WTC11 (cell line): ENCODE results near the gene AP1G1. TPM values are rescaled to one million over a fixed set of nuclear protein-coding genes. Genes with fewer than 3 reads are reported as not detected.

Experiments
- ATAC-seq: fragments of 200-7000 bp; cut with Tn5 transposase; 2 replicates; pipeline ENCODE4 v1.10.0; 2021; ENCODE audit warnings: mild to moderate bottlenecking, moderate library complexity
- CTCF ChIA-PET: fragments of 300-600 bp; sonication (Branson Sonifier 250); formaldehyde crosslinking; loops from one replicate; lab custom pipeline; 2021; ENCODE audit warnings: antibody characterized with exemption; lab: Charles Lee
- POLR2A ChIA-PET: fragments of 350-600 bp; sonication (Branson Sonifier 250); formaldehyde crosslinking; loops from one replicate; lab custom pipeline; 2021; ENCODE audit warnings: antibody characterized with exemption; lab: Charles Lee
- DNase-seq: peaks from one replicate; pipeline ENCODE4 v3.0.0; 2021; ENCODE audit warnings: low spot score
- H3K27ac Mint-ChIP-seq: 2 replicates; pipeline ENCODE4 v1.8.0; 2021; ENCODE audit warnings: mixed read lengths
- H3K27me3 Mint-ChIP-seq: 2 replicates; pipeline ENCODE4 v1.8.0; 2021; ENCODE audit warnings: low read depth, mild to moderate bottlenecking, moderate library complexity, mixed read lengths
- H3K36me3 Mint-ChIP-seq: 2 replicates; pipeline ENCODE4 v1.8.0; 2021; ENCODE audit warnings: mixed read lengths
- H3K4me1 Mint-ChIP-seq: 2 replicates; pipeline ENCODE4 v1.8.0; 2022; ENCODE audit warnings: mixed read lengths
- H3K4me3 Mint-ChIP-seq: 2 replicates; pipeline ENCODE4 v1.8.0; 2021; ENCODE audit warnings: mild to moderate bottlenecking, moderate library complexity, mixed read lengths
- H3K9me3 Mint-ChIP-seq: 2 replicates; pipeline ENCODE4 v1.8.0; 2021; ENCODE audit warnings: mixed read lengths
- CREB1 ChIP-seq: sonication (generic); formaldehyde crosslinking; IDR thresholded peaks from 2 replicates; pipeline ENCODE4 v1.8.0; 2023; ENCODE audit warnings: mild to moderate bottlenecking, missing genetic modification reagents
- CREM ChIP-seq: sonication (generic); formaldehyde crosslinking; IDR thresholded peaks from 2 replicates; pipeline ENCODE4 v1.8.1; 2022; ENCODE audit warnings: mild to moderate bottlenecking, missing genetic modification reagents, moderate library complexity
- FOXP1 ChIP-seq: sonication (generic); formaldehyde crosslinking; IDR thresholded peaks from 2 replicates; pipeline ENCODE4 v1.8.0; 2022; ENCODE audit warnings: missing genetic modification reagents, mild to moderate bottlenecking, moderate library complexity, borderline replicate concordance
- MYBL2 ChIP-seq: sonication (generic); formaldehyde crosslinking; IDR thresholded peaks from 2 replicates; pipeline ENCODE4 v1.8.1; 2023; ENCODE audit warnings: mild to moderate bottlenecking, moderate library complexity, missing genetic modification reagents
- NFYB ChIP-seq: sonication (generic); formaldehyde crosslinking; conservative IDR thresholded peaks from 2 replicates; pipeline ENCODE4 v1.8.0; 2022; ENCODE audit warnings: low read depth, missing genetic modification reagents
- NR3C1 ChIP-seq: sonication (generic); formaldehyde crosslinking; conservative IDR thresholded peaks from 2 replicates; pipeline ENCODE4 v1.8.1; 2023; ENCODE audit warnings: low read depth, mild to moderate bottlenecking, missing genetic modification reagents
- PRRX2 ChIP-seq: fragments of 250-450 bp; sonication (Bioruptor Pico); IDR thresholded peaks from 2 replicates; pipeline ENCODE4 v1.8.0; 2021; ENCODE audit warnings: mild to moderate bottlenecking
- TEAD4 ChIP-seq: sonication (generic); formaldehyde crosslinking; IDR thresholded peaks from 2 replicates; pipeline ENCODE4 v1.8.0; 2022; ENCODE audit warnings: mild to moderate bottlenecking, missing genetic modification reagents
- ZNF219 ChIP-seq: sonication (generic); formaldehyde crosslinking; IDR thresholded peaks from 2 replicates; pipeline ENCODE4 v1.8.0; 2023; ENCODE audit warnings: missing genetic modification reagents, mild to moderate bottlenecking, borderline replicate concordance
- ZNF232 ChIP-seq: sonication (generic); formaldehyde crosslinking; IDR thresholded peaks from 2 replicates; pipeline ENCODE4 v1.8.0; 2022; ENCODE audit warnings: mild to moderate bottlenecking, missing genetic modification reagents
- ZNF263 ChIP-seq: sonication (generic); formaldehyde crosslinking; IDR thresholded peaks from 2 replicates; pipeline ENCODE4 v1.8.1; 2022; ENCODE audit warnings: low read depth, mild to moderate bottlenecking, moderate library complexity, missing genetic modification reagents
- ZNF416 ChIP-seq: fragments of 250-450 bp; sonication (Bioruptor Pico); IDR thresholded peaks from 2 replicates; pipeline ENCODE4 v1.9.0; 2021; ENCODE audit warnings: mild to moderate bottlenecking, inconsistent platforms
- total RNA-seq: library from RNA; stranded (reverse); gene quantifications from 3 replicates; pipeline ENCODE4 v1.2.3, GENCODE V29; 2021
- TF ChIP-seq, protein P1 (sequence below): sonication (generic); formaldehyde crosslinking; IDR thresholded peaks from 2 replicates; pipeline ENCODE4 v1.8.0; 2022; ENCODE audit warnings: missing genetic modification reagents
- TF ChIP-seq, protein P2 (sequence below): sonication (generic); formaldehyde crosslinking; conservative IDR thresholded peaks from 2 replicates; pipeline ENCODE4 v1.8.1; 2023; ENCODE audit warnings: mild to moderate bottlenecking, low read depth, missing genetic modification reagents, moderate library complexity
- TF ChIP-seq, protein P3 (sequence below): sonication (generic); formaldehyde crosslinking; IDR thresholded peaks from 2 replicates; pipeline ENCODE4 v1.8.0; 2022; ENCODE audit warnings: mild to moderate bottlenecking, missing genetic modification reagents
- TF ChIP-seq, protein P4 (sequence below): sonication (generic); formaldehyde crosslinking; IDR thresholded peaks from 2 replicates; pipeline ENCODE4 v1.8.1; 2023; ENCODE audit warnings: mild to moderate bottlenecking, missing genetic modification reagents
- TF ChIP-seq, protein P5 (sequence below): sonication (generic); formaldehyde crosslinking; IDR thresholded peaks from 2 replicates; pipeline ENCODE4 v1.8.1; 2022; ENCODE audit warnings: missing genetic modification reagents, borderline replicate concordance
- TF ChIP-seq, protein P6 (sequence below): fragments of 250-450 bp; sonication (Bioruptor Pico); IDR thresholded peaks from 2 replicates; pipeline ENCODE4 v1.9.0; 2021; ENCODE audit warnings: moderate library complexity, mild to moderate bottlenecking, inconsistent platforms, borderline replicate concordance
- TF ChIP-seq, protein P7 (sequence below): sonication (generic); formaldehyde crosslinking; IDR thresholded peaks from 2 replicates; pipeline ENCODE4 v1.8.1; 2023; ENCODE audit warnings: mild to moderate bottlenecking, missing genetic modification reagents, borderline replicate concordance

AP1G1 gene
- total RNA-seq, 1 experiment from 2014 or later = 72.4 TPM

- H3K9me3 Mint-ChIP-seq = no peaks in the 10 kb centered on the region
- ChIA-PET POLR2A (no interaction called here), CTCF (no interaction called here)
- H3K4me1 Mint-ChIP-seq = peaks cover 34% of the 10 kb centered on the region
- DNase-seq (no peak), ATAC-seq (no peak)
- H3K4me3 Mint-ChIP-seq = no peak overlapping the region
- peaks cover 11% of the 10 kb centered on the region for H3K36me3 Mint-ChIP-seq
- no peaks in the 10 kb centered on the region for H3K27me3 Mint-ChIP-seq
- no peak for TF ChIP-seq NR3C1
- H3K27ac Mint-ChIP-seq = no peak overlapping the region
Measured at GRCh38 chr16:71703333-71703732, 105.3 kb downstream of the AP1G1 start.

GRCh38 chr16:71700831-71701230 lies 107.8 kb downstream of the AP1G1 start:
- CTCF ChIA-PET = interaction anchor here (0.6 kb wide), 2 partner anchors 66 to 75 kb away, joined by 4 read pairs; partner anchors contain the start of gene MARVELD3
- H3K27ac Mint-ChIP-seq = no peak overlapping the region; the same call in 1 of the 2 replicates

More at GRCh38 chr16:71700831-71701230, 107.8 kb downstream of the AP1G1 start:
- H3K4me1 Mint-ChIP-seq = peaks cover 15% of the 10 kb centered on the region
- H3K4me3 Mint-ChIP-seq = no peak overlapping the region
- ATAC-seq (no peak), DNase-seq (no peak)
- peaks cover 19% of the 10 kb centered on the region for H3K36me3 Mint-ChIP-seq
- POLR2A ChIA-PET = no interaction called here
- TF ChIP-seq CREM (CRISPR knock-in tag) (no peak), ZNF263 (no peak), CREB1 (CRISPR knock-in tag) (no peak), MYBL2 (CRISPR knock-in tag) (no peak), NFYB (no peak), ZNF416 (CRISPR knock-in tag) (no peak), ZNF232 (CRISPR knock-in tag) (no peak), TEAD4 (CRISPR knock-in tag) (no peak), PRRX2 (CRISPR knock-in tag) (no peak), FOXP1 (CRISPR knock-in tag) (no peak), ZNF219 (CRISPR knock-in tag) (no peak)
- TF ChIP-seq, protein P1, sequence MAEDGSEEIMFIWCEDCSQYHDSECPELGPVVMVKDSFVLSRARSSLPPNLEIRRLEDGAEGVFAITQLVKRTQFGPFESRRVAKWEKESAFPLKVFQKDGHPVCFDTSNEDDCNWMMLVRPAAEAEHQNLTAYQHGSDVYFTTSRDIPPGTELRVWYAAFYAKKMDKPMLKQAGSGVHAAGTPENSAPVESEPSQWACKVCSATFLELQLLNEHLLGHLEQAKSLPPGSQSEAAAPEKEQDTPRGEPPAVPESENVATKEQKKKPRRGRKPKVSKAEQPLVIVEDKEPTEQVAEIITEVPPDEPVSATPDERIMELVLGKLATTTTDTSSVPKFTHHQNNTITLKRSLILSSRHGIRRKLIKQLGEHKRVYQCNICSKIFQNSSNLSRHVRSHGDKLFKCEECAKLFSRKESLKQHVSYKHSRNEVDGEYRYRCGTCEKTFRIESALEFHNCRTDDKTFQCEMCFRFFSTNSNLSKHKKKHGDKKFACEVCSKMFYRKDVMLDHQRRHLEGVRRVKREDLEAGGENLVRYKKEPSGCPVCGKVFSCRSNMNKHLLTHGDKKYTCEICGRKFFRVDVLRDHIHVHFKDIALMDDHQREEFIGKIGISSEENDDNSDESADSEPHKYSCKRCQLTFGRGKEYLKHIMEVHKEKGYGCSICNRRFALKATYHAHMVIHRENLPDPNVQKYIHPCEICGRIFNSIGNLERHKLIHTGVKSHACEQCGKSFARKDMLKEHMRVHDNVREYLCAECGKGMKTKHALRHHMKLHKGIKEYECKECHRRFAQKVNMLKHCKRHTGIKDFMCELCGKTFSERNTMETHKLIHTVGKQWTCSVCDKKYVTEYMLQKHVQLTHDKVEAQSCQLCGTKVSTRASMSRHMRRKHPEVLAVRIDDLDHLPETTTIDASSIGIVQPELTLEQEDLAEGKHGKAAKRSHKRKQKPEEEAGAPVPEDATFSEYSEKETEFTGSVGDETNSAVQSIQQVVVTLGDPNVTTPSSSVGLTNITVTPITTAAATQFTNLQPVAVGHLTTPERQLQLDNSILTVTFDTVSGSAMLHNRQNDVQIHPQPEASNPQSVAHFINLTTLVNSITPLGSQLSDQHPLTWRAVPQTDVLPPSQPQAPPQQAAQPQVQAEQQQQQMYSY (CRISPR knock-in tag) = no peak
- TF ChIP-seq, protein P2, sequence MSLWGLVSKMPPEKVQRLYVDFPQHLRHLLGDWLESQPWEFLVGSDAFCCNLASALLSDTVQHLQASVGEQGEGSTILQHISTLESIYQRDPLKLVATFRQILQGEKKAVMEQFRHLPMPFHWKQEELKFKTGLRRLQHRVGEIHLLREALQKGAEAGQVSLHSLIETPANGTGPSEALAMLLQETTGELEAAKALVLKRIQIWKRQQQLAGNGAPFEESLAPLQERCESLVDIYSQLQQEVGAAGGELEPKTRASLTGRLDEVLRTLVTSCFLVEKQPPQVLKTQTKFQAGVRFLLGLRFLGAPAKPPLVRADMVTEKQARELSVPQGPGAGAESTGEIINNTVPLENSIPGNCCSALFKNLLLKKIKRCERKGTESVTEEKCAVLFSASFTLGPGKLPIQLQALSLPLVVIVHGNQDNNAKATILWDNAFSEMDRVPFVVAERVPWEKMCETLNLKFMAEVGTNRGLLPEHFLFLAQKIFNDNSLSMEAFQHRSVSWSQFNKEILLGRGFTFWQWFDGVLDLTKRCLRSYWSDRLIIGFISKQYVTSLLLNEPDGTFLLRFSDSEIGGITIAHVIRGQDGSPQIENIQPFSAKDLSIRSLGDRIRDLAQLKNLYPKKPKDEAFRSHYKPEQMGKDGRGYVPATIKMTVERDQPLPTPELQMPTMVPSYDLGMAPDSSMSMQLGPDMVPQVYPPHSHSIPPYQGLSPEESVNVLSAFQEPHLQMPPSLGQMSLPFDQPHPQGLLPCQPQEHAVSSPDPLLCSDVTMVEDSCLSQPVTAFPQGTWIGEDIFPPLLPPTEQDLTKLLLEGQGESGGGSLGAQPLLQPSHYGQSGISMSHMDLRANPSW (CRISPR knock-in tag) = no peak
- TF ChIP-seq, protein P3, sequence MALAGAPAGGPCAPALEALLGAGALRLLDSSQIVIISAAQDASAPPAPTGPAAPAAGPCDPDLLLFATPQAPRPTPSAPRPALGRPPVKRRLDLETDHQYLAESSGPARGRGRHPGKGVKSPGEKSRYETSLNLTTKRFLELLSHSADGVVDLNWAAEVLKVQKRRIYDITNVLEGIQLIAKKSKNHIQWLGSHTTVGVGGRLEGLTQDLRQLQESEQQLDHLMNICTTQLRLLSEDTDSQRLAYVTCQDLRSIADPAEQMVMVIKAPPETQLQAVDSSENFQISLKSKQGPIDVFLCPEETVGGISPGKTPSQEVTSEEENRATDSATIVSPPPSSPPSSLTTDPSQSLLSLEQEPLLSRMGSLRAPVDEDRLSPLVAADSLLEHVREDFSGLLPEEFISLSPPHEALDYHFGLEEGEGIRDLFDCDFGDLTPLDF = no peak
- TF ChIP-seq, protein P4, sequence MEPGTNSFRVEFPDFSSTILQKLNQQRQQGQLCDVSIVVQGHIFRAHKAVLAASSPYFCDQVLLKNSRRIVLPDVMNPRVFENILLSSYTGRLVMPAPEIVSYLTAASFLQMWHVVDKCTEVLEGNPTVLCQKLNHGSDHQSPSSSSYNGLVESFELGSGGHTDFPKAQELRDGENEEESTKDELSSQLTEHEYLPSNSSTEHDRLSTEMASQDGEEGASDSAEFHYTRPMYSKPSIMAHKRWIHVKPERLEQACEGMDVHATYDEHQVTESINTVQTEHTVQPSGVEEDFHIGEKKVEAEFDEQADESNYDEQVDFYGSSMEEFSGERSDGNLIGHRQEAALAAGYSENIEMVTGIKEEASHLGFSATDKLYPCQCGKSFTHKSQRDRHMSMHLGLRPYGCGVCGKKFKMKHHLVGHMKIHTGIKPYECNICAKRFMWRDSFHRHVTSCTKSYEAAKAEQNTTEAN (CRISPR knock-in tag) = no peak
- TF ChIP-seq, protein P5, sequence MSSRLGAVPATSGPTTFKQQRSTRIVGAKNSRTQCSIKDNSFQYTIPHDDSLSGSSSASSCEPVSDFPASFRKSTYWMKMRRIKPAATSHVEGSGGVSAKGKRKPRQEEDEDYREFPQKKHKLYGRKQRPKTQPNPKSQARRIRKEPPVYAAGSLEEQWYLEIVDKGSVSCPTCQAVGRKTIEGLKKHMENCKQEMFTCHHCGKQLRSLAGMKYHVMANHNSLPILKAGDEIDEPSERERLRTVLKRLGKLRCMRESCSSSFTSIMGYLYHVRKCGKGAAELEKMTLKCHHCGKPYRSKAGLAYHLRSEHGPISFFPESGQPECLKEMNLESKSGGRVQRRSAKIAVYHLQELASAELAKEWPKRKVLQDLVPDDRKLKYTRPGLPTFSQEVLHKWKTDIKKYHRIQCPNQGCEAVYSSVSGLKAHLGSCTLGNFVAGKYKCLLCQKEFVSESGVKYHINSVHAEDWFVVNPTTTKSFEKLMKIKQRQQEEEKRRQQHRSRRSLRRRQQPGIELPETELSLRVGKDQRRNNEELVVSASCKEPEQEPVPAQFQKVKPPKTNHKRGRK = no peak
- TF ChIP-seq, protein P6, sequence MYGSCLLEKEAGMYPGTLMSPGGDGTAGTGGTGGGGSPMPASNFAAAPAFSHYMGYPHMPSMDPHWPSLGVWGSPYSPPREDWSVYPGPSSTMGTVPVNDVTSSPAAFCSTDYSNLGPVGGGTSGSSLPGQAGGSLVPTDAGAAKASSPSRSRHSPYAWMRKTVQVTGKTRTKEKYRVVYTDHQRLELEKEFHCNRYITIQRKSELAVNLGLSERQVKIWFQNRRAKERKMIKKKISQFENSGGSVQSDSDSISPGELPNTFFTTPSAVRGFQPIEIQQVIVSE (CRISPR knock-in tag) = no peak
- TF ChIP-seq, protein P7, sequence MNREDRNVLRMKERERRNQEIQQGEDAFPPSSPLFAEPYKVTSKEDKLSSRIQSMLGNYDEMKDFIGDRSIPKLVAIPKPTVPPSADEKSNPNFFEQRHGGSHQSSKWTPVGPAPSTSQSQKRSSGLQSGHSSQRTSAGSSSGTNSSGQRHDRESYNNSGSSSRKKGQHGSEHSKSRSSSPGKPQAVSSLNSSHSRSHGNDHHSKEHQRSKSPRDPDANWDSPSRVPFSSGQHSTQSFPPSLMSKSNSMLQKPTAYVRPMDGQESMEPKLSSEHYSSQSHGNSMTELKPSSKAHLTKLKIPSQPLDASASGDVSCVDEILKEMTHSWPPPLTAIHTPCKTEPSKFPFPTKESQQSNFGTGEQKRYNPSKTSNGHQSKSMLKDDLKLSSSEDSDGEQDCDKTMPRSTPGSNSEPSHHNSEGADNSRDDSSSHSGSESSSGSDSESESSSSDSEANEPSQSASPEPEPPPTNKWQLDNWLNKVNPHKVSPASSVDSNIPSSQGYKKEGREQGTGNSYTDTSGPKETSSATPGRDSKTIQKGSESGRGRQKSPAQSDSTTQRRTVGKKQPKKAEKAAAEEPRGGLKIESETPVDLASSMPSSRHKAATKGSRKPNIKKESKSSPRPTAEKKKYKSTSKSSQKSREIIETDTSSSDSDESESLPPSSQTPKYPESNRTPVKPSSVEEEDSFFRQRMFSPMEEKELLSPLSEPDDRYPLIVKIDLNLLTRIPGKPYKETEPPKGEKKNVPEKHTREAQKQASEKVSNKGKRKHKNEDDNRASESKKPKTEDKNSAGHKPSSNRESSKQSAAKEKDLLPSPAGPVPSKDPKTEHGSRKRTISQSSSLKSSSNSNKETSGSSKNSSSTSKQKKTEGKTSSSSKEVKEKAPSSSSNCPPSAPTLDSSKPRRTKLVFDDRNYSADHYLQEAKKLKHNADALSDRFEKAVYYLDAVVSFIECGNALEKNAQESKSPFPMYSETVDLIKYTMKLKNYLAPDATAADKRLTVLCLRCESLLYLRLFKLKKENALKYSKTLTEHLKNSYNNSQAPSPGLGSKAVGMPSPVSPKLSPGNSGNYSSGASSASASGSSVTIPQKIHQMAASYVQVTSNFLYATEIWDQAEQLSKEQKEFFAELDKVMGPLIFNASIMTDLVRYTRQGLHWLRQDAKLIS = no peak
- H3K9me3 Mint-ChIP-seq = no peaks in the 10 kb centered on the region
- no peaks in the 10 kb centered on the region for H3K27me3 Mint-ChIP-seq
